Measurements from ENCODE around the gene ZNF492.
"Not testable (repeated sequence)": the region's sequence is repeated elsewhere in the genome, so short reads cannot be mapped to it uniquely, and the experiment has no call there.

The ZNF492 gene

GRCh38 chr19:22617614-22618320, 16.4 kb upstream of the ZNF492 start:
- no peak for DNase-seq

GRCh38 chr19:22619371-22619770, 14.8 kb upstream of the ZNF492 start:
- DNase-seq = no peak

GRCh38 chr19:22619932-22620331, 14.2 kb upstream of the ZNF492 start:
- DNase-seq = no peak

GRCh38 chr19:22620401-22620800, 13.7 kb upstream of the ZNF492 start:
- DNase-seq = no peak

- DNase-seq = no peak
Measured at GRCh38 chr19:22620912-22621311, 13.2 kb upstream of the ZNF492 start.

- DNase-seq = no peak
Measured at GRCh38 chr19:22622020-22622419, 12.1 kb upstream of the ZNF492 start.

- no peak for DNase-seq
Measured at GRCh38 chr19:22622901-22623840, 11.0 kb upstream of the ZNF492 start.

GRCh38 chr19:22623841-22624221, 10.3 kb upstream of the ZNF492 start:
- DNase-seq = no peak

GRCh38 chr19:22625266-22626035, 8.7 kb upstream of the ZNF492 start:
- no peak for DNase-seq

- DNase-seq = no peak
Measured at GRCh38 chr19:22627526-22627925, 6.6 kb upstream of the ZNF492 start.

GRCh38 chr19:22628401-22628800, 5.7 kb upstream of the ZNF492 start:
- DNase-seq = no peak

GRCh38 chr19:22634450-22634827, 315 bp downstream of the ZNF492 start:
- no peak for DNase-seq

GRCh38 chr19:22685493-22685892, 51.4 kb downstream of the ZNF492 start:
- DNase-seq = not testable (repeated sequence)

GRCh38 chr19:22702661-22703060, 68.5 kb downstream of the ZNF492 start:
- not testable (repeated sequence) for DNase-seq

GRCh38 chr19:22703096-22703495, 69.0 kb downstream of the ZNF492 start:
- not testable (repeated sequence) for DNase-seq

- DNase-seq = no peak
Measured at GRCh38 chr19:22708983-22709382, 74.9 kb downstream of the ZNF492 start.
